ENCODE results near the gene SHISA9. TPM values are rescaled to one million over a fixed set of nuclear protein-coding genes. Genes with fewer than 3 reads are reported as not detected.
A peak's percentile ranks its signal among the peaks of the same experiment; 100 is the strongest.

SHISA9 gene
- total and polyA plus RNA-seq, 8 donors, result 0.03 to 0.21 (median 0.10) TPM; not detected in 2

- no peak overlapping the region for H3K4me3 ChIP-seq
- H3K36me3 ChIP-seq, result no peaks in the 10 kb centered on the region
- H3K27ac ChIP-seq, result no peak overlapping the region
- no peak for TF ChIP-seq CTCF (IDR thresholded peaks at IDR 0.05)
- intact Hi-C loops (cut with DNase I), result no loop called here
- no peak for ATAC-seq
- no peaks in the 10 kb centered on the region for H3K4me1 ChIP-seq
- peaks cover 0 to 1% of the 10 kb centered on the region in 2 donors for H3K9me3 ChIP-seq
- H3K27me3 ChIP-seq, result no peaks in the 10 kb centered on the region
- DNase-seq, result peak in 2 of 4 donors; percentile 19 to 45
These were observed 135.2 kb downstream of the SHISA9 start for GRCh38 chr16:13036600-13036999.

DNA sequence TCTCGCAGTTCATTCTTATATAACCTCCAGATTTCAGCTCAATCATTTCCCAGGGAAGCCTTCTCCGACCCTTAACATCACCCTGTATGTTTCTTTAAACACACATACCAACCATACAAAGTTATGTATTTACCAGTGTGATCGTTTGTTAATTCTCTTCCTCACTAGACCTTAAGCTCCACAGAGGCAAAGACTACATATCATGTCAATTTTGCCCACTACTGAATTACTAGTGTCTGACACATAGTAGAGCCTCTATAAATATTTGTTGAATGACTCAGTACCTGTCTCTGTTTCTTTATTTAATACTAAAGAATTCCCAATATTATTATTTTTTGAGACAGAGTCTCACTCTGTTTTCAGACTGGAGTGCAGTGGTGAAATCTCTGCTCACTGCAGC lies 137.2 kb downstream of the SHISA9 start:
- DNase-seq (no peak), ATAC-seq (no peak)
- Histone ChIP-seq H3K4me1 (no peaks in the 10 kb centered on the region), H3K27ac (no peak overlapping the region), H3K36me3 (no peaks in the 10 kb centered on the region), H3K9me3 (peaks cover 0 to 12% of the 10 kb centered on the region in 2 donors), H3K27me3 (no peaks in the 10 kb centered on the region), H3K4me3 (no peak overlapping the region)
- no peak for TF ChIP-seq CTCF (IDR thresholded peaks at IDR 0.05)
- intact Hi-C loops (cut with DNase I), result no loop called here

GRCh38 chr16:13039526-13039925 lies 138.1 kb downstream of the SHISA9 start:
- no peak for ATAC-seq

GRCh38 chr16:13041180-13041579 lies 139.8 kb downstream of the SHISA9 start:
- Histone ChIP-seq H3K4me3 (no peak overlapping the region), H3K9me3 (peaks cover 0 to 12% of the 10 kb centered on the region in 2 donors), H3K27ac (no peak overlapping the region), H3K4me1 (no peaks in the 10 kb centered on the region), H3K27me3 (no peaks in the 10 kb centered on the region), H3K36me3 (no peaks in the 10 kb centered on the region)
- intact Hi-C loops (cut with DNase I), result no loop called here
- DNase-seq (no peak), ATAC-seq (no peak)
- no peak for TF ChIP-seq CTCF (IDR thresholded peaks at IDR 0.05)

More at GRCh38 chr16:13039526-13039925, 138.1 kb downstream of the SHISA9 start:
- H3K36me3 ChIP-seq, result no peaks in the 10 kb centered on the region
- no peak overlapping the region for H3K4me3 ChIP-seq
- no peak for DNase-seq
- no peak for TF ChIP-seq CTCF (IDR thresholded peaks at IDR 0.05)
- H3K27me3 ChIP-seq, result no peaks in the 10 kb centered on the region
- peaks cover 0 to 12% of the 10 kb centered on the region in 2 donors for H3K9me3 ChIP-seq
- H3K27ac ChIP-seq, result no peak overlapping the region
- intact Hi-C loops (cut with DNase I), result no loop called here
- H3K4me1 ChIP-seq, result no peaks in the 10 kb centered on the region

DNA sequence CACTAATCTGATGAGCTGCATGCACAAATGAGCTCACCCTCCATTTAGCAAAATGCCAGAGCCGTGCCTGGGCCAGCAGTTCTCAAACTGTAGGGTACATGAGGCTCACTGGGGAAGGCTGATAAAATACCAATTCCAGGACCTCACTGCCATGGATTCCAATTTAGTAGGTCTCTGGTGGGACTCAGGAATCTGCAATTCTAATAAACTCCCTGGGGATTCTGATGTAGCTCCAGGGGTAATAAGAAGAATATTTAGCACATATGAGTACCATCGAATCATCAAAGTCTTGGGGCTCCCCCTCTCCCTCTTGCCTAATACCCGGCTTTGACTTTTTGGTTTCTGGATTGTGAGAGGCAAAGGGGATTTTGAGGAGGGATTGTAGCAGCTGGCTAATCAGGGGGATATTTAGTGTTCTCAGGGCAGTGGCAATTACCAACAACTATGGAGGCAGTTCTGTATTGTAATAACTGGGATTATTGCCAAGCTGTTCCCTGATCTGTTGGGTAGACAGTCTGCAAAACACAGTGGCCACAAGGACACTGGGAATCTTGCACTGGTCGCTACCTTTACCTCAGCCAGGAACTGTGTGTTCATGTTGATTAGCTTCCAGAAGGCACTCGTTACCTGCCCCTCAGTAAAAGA lies 140.4 kb downstream of the SHISA9 start:
- H3K27me3 ChIP-seq, result no peaks in the 10 kb centered on the region
- peaks cover 0 to 11% of the 10 kb centered on the region in 2 donors for H3K9me3 ChIP-seq
- H3K4me3 ChIP-seq, result no peak overlapping the region
- intact Hi-C loops (cut with DNase I), result no loop called here
- H3K36me3 ChIP-seq, result no peaks in the 10 kb centered on the region
- ATAC-seq, result no peak
- no peaks in the 10 kb centered on the region for H3K4me1 ChIP-seq
- H3K27ac ChIP-seq, result no peak overlapping the region
- no peak for TF ChIP-seq CTCF (IDR thresholded peaks at IDR 0.05)
- DNase-seq, result no peak

Measured in left lung (tissue), 10 donors.